H1 (cell line): ENCODE results near the gene SFXN2. TPM values are rescaled to one million over a fixed set of nuclear protein-coding genes. Genes with fewer than 3 reads are reported as not detected.

Experiments
- CTCF ChIA-PET: fragments of 300-600 bp; sonication (Branson Sonifier 250); formaldehyde crosslinking; loops from one replicate; lab custom pipeline; 2021; ENCODE audit not compliant: partially characterized antibody; lab: Charles Lee
- POLR2A ChIA-PET: fragments of 300-600 bp; sonication (Branson Sonifier 250); formaldehyde crosslinking; loops from one replicate; lab custom pipeline; 2021; ENCODE audit warnings: inconsistent platforms; ENCODE audit not compliant: partially characterized antibody; lab: Charles Lee
- DNase-seq, 2 experiments: peaks; one replicate each; pipeline versions ENCODE4 v3.0.0 to v3.0.0-alpha.2; 2010 to 2022; ENCODE audit warnings: low spot score in 2 of 2, low read depth in 1 of 2, mixed read lengths in 1 of 2
- FAIRE-seq: peaks from 2 replicates; lab custom pipeline; 2011; peaks lifted over from hg19 to GRCh38; lab: Jason Lieb, UNC
- H2AFZ ChIP-seq: 2 replicates; pipeline ENCODE4 v1.8.1; 2012; ENCODE audit warnings: low read length, inconsistent platforms
- H2AK5ac ChIP-seq: 2 replicates; pipeline ENCODE4 v1.6.1; 2013; ENCODE audit warnings: low read depth, low read length
- H2BK120ac ChIP-seq: replicated peaks from 2 replicates; pipeline ENCODE3; 2013; ENCODE audit warnings: low read depth, low read length, inconsistent platforms
- H2BK12ac ChIP-seq: 2 replicates; pipeline ENCODE4 v1.6.1; 2013; ENCODE audit warnings: low read depth, low read length
- H2BK15ac ChIP-seq: 2 replicates; pipeline ENCODE4 v1.6.1; 2013; ENCODE audit warnings: low read length
- H2BK20ac ChIP-seq: 2 replicates; pipeline ENCODE4 v1.6.1; 2013; ENCODE audit warnings: low read length
- H2BK5ac ChIP-seq: 2 replicates; pipeline ENCODE4 v1.6.1; 2013; ENCODE audit warnings: low read depth, low read length
- H3K14ac ChIP-seq: 2 replicates; pipeline ENCODE4 v1.6.1; 2013; ENCODE audit warnings: inconsistent platforms; ENCODE audit not compliant: insufficient read length
- H3K18ac ChIP-seq: 2 replicates; pipeline ENCODE4 v1.6.1; 2013; ENCODE audit warnings: low read length; ENCODE audit errors: extremely low read depth
- H3K23ac ChIP-seq: 2 replicates; pipeline ENCODE4 v1.6.1; 2013; ENCODE audit warnings: inconsistent platforms; ENCODE audit not compliant: insufficient read length
- H3K23me2 ChIP-seq: 2 replicates; pipeline ENCODE4 v1.6.1; 2013; ENCODE audit warnings: low read depth, low read length
- H3K27ac ChIP-seq: 2 replicates; pipeline ENCODE4 v1.6.1; 2011; ENCODE audit warnings: low read depth, low read length, inconsistent platforms
- H3K27me3 ChIP-seq, 4 experiments: replicated peaks in 1 of 4; 1 replicate in 1 of 4; 2 replicates in 3 of 4; pipeline versions ENCODE4 v1.6.1 to v1.8.1; 2011 to 2013; ENCODE audit warnings: low read length in 3 of 4, mild to moderate bottlenecking in 3 of 4, inconsistent platforms in 2 of 4, mixed read lengths in 2 of 4, moderate library complexity in 1 of 4; ENCODE audit not compliant: control insufficient read depth in 3 of 4, insufficient read depth in 3 of 4; ENCODE audit errors: extremely low read depth in 1 of 4
- H3K36me3 ChIP-seq, 4 experiments: 2 replicates each; pipeline versions ENCODE4 v1.6.1 to v1.8.1; 2011 to 2013; ENCODE audit warnings: mild to moderate bottlenecking in 4 of 4, low read length in 3 of 4, moderate library complexity in 2 of 4, control low read depth in 1 of 4, inconsistent platforms in 1 of 4; ENCODE audit not compliant: insufficient read depth in 4 of 4, control insufficient read depth in 2 of 4
- H3K4ac ChIP-seq: replicated peaks from 2 replicates; pipeline ENCODE3; 2013; ENCODE audit warnings: low read length, low read depth, mixed read lengths, inconsistent platforms; ENCODE audit not compliant: insufficient read length
- H3K4me1 ChIP-seq, 4 experiments: replicated peaks in 1 of 4; 1 replicate in 1 of 4; 2 replicates in 3 of 4; pipeline versions ENCODE4 v1.6.1 to v1.8.1; 2011 to 2013; ENCODE audit warnings: low read length in 3 of 4, inconsistent platforms in 2 of 4, mixed read lengths in 1 of 4; ENCODE audit not compliant: insufficient read depth in 4 of 4, control insufficient read depth in 3 of 4
- H3K4me2 ChIP-seq, 2 experiments: 2 replicates each; pipeline versions ENCODE4 v1.6.1 to v1.8.1; 2011 to 2013; ENCODE audit warnings: low read depth in 2 of 2, low read length in 2 of 2, control low read depth in 1 of 2, inconsistent platforms in 1 of 2, mild to moderate bottlenecking in 1 of 2; ENCODE audit not compliant: insufficient read depth in 1 of 2
- H3K4me3 ChIP-seq, 4 experiments: fragments of 200-600, 300-600 bp in 1 of 4; sonication (generic), shearing (Covaris generic), sonication (Bioruptor Twin) in 1 of 4; 2 replicates each; pipeline versions ENCODE4 v1.5.1 to v1.8.1; 2011 to 2016; ENCODE audit warnings: low read length in 4 of 4, low read depth in 3 of 4, control low read depth in 2 of 4, inconsistent platforms in 2 of 4, mild to moderate bottlenecking in 2 of 4, mixed read lengths in 1 of 4, moderate library complexity in 1 of 4; ENCODE audit not compliant: insufficient read depth in 2 of 4; ENCODE audit errors: extremely low read depth in 1 of 4
- H3K56ac ChIP-seq: replicated peaks from 2 replicates; pipeline ENCODE3; 2013; ENCODE audit warnings: low read depth, mild to moderate bottlenecking, mixed read lengths, low read length, inconsistent platforms; ENCODE audit not compliant: insufficient read length
- H3K79me1 ChIP-seq: 2 replicates; pipeline ENCODE4 v1.6.1; 2013; ENCODE audit warnings: low read depth, low read length, control low read depth
- H3K79me2 ChIP-seq, 2 experiments: 2 replicates each; pipeline versions ENCODE4 v1.6.1 to v1.8.1; 2012 to 2013; ENCODE audit warnings: low read length in 2 of 2, mild to moderate bottlenecking in 2 of 2, inconsistent platforms in 1 of 2; ENCODE audit not compliant: insufficient read depth in 2 of 2, control insufficient read depth in 1 of 2
- H3K9ac ChIP-seq, 4 experiments: replicated peaks in 1 of 4; 1 replicate in 1 of 4; 2 replicates in 3 of 4; pipeline versions ENCODE4 v1.6.1 to v1.8.1; 2011 to 2013; ENCODE audit warnings: low read depth in 3 of 4, low read length in 3 of 4, control low read depth in 2 of 4, mild to moderate bottlenecking in 2 of 4, moderate library complexity in 2 of 4, inconsistent platforms in 1 of 4; ENCODE audit errors: extremely low read depth in 1 of 4
- H3K9me3 ChIP-seq, 2 experiments: 2 replicates each; pipeline versions ENCODE4 v1.6.1 to v1.8.1; 2012 to 2013; ENCODE audit warnings: mild to moderate bottlenecking in 2 of 2, moderate library complexity in 2 of 2, control low read depth in 1 of 2, inconsistent platforms in 1 of 2, low read depth in 1 of 2, low read length in 1 of 2, mixed read lengths in 1 of 2; ENCODE audit not compliant: insufficient read depth in 2 of 2
- H4K20me1 ChIP-seq, 2 experiments: replicated peaks in 1 of 2; 2 replicates each; pipeline versions ENCODE3 to v1.8.1; 2011 to 2013; ENCODE audit warnings: inconsistent platforms in 2 of 2, low read length in 2 of 2, mild to moderate bottlenecking in 1 of 2; ENCODE audit not compliant: insufficient read depth in 2 of 2, control insufficient read depth in 1 of 2
- H4K5ac ChIP-seq: 2 replicates; pipeline ENCODE4 v1.6.1; 2013; ENCODE audit warnings: low read length, low read depth, mixed read lengths, inconsistent platforms; ENCODE audit not compliant: insufficient read length
- H4K8ac ChIP-seq: 2 replicates; pipeline ENCODE4 v1.8.0; 2013; ENCODE audit warnings: mild to moderate bottlenecking, moderate library complexity, low read length, inconsistent platforms; ENCODE audit not compliant: insufficient read depth; ENCODE audit errors: extremely low read depth
- H4K91ac ChIP-seq: replicated peaks from 2 replicates; pipeline ENCODE3; 2013; ENCODE audit warnings: low read length, mixed read lengths, inconsistent platforms; ENCODE audit not compliant: insufficient read length
- EZH2 ChIP-seq: fragments of 200-600 bp; sonication (generic); IDR thresholded peaks from 2 replicates; pipeline ENCODE4 v1.7.1; 2012; ENCODE audit warnings: low read depth, mild to moderate bottlenecking, moderate library complexity, low read length, inconsistent platforms; ENCODE audit not compliant: severe bottlenecking
- JUND ChIP-seq: IDR thresholded peaks from 2 replicates; pipeline ENCODE4 v1.6.1; 2011; ENCODE audit warnings: mild to moderate bottlenecking, improper control_type of control experiment, low read length
- SP4 ChIP-seq: IDR thresholded peaks from 2 replicates; pipeline ENCODE4 v1.6.1; 2012; ENCODE audit warnings: low read length, inconsistent platforms
- TAF1 ChIP-seq: IDR thresholded peaks from 2 replicates; pipeline ENCODE4 v1.6.1; 2011; ENCODE audit warnings: mild to moderate bottlenecking, low read depth, low read length
- TCF12 ChIP-seq: IDR thresholded peaks from 2 replicates; pipeline ENCODE4 v1.6.1; 2011; ENCODE audit warnings: low read depth, mild to moderate bottlenecking, low read length
- YY1 ChIP-seq: IDR thresholded peaks from 2 replicates; pipeline ENCODE4 v1.6.1; 2011; ENCODE audit warnings: low read depth, mild to moderate bottlenecking, low read length
- WGBS, 2 experiments: shearing (Covaris generic) in 1 of 2; methylation state at CpG; one replicate each; pipeline versions ENCODE4 v1.1.6 to v1.1.7; 2013 to 2015; ENCODE audit warnings: low lambda C conversion rate in 2 of 2, mixed read lengths in 2 of 2, inconsistent platforms in 1 of 2, low coverage in 1 of 2, missing lambda C conversion rate in 1 of 2; ENCODE audit not compliant: insufficient replicate concordance in 2 of 2, insufficient coverage in 1 of 2, insufficient read length in 1 of 2; ENCODE audit errors: extremely low coverage in 1 of 2, missing lambda C conversion rate in 1 of 2; 5-methylcytosine and 5-hydroxymethylcytosine counted together
- polyA plus RNA-seq, 7 experiments: library from polyadenylated mRNA; depleted of rRNA in 3 of 7; stranded (reverse) in 5 of 7; unstranded in 2 of 7; fragments of >200 nt in 5 of 7; fragments of 200-250 nt in 2 of 7; gene quantifications; 1 replicate in 5 of 7; 2 replicates in 1 of 7; 4 replicates in 1 of 7; pipeline versions ENCODE4 v1.2.1 to v1.2.3, GENCODE V29; 2011 to 2013; ENCODE audit warnings: missing spikeins in 2 of 7, mixed read lengths in 2 of 7
- total RNA-seq: library from RNA; stranded (reverse); fragmentation: NEBNext Ultra II Directional; extraction: Animal tissue kit (Norgen Biotek cat#: 25700); gene quantifications from 2 replicates; pipeline ENCODE4 v1.2.1, GENCODE V29; 2021

Gene SFXN2
- total and polyA plus RNA-seq, 2 of the 8 experiments (the other 6 are each of a cell fraction or from before 2014, with no cell fraction given) = 20.5 to 23.5 TPM

DNA sequence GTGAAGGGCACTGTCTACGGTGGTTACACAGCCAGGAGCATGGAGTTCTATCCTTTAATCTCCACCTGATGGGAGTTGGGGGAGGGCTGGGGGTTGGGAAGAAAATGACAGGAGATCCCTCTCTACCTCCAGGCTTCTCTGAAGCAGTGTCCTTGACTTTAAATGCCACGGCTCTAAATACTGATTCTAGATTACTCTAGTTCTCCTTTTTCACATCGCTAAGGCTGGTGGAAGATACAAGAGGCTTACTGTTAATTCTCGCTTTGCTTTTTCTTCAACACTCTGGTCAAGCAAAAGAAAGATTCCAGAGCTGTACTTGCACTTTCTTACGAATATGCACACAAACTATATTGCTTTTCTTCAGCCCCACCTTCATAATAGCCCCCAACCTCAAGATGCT, 30.7 kb upstream of the SFXN2 start:
- CTCF ChIA-PET = interaction anchor here (0.6 to 3.0 kb wide), 4 partner anchors 14 to 68 kb away, joined by 3 to 11 read pairs (median 6); no protein-coding TSS in a partner anchor

More for the DNA sequence above, 30.7 kb upstream of the SFXN2 start:
- H4K5ac ChIP-seq = no peak overlapping the region
- H3K9ac ChIP-seq = no peak overlapping the region
- H3K23ac ChIP-seq = no peak overlapping the region
- H2BK15ac ChIP-seq = no peak overlapping the region
- H2BK5ac ChIP-seq = no peak overlapping the region
- no peak overlapping the region for H4K91ac ChIP-seq
- H2BK120ac ChIP-seq = no peak overlapping the region
- H2AK5ac ChIP-seq = no peak overlapping the region
- H3K4me1 ChIP-seq = peaks cover 3 to 6% (median 4%) of the 10 kb centered on the region in 4 experiments; a peak in 6 of 7 replicates
- no peaks in the 10 kb centered on the region for H3K9me3 ChIP-seq
- H3K23me2 ChIP-seq = no peaks in the 10 kb centered on the region
- no peak overlapping the region for H3K4me2 ChIP-seq
- H3K56ac ChIP-seq = no peak overlapping the region
- no peak overlapping the region for H3K4ac ChIP-seq
- POLR2A ChIA-PET = no interaction called here
- H3K4me3 ChIP-seq = no peak overlapping the region
- FAIRE-seq = no peak
- H2BK12ac ChIP-seq = no peak overlapping the region
- TF ChIP-seq TAF1 (no peak), YY1 (no peak), TCF12 (no peak), SP4 (no peak), EZH2 (no peak), JUND (no peak)
- H3K14ac ChIP-seq = no peak overlapping the region
- H4K20me1 ChIP-seq = no peaks in the 10 kb centered on the region
- no peak overlapping the region for H3K18ac ChIP-seq
- no peak overlapping the region for H4K8ac ChIP-seq
- no peak overlapping the region for H3K27ac ChIP-seq
- H3K27me3 ChIP-seq = no peaks in the 10 kb centered on the region
- H3K79me2 ChIP-seq = no peaks in the 10 kb centered on the region
- H3K36me3 ChIP-seq = peaks cover 0 to 15% (median 5%) of the 10 kb centered on the region in 4 experiments; a peak in 4 of 8 replicates
- WGBS, 2 experiments = 88% methylated on average over 5 of the region's 5 CpGs; no CpG with 5 or more reads in 1 of the 2 experiments
- no peaks in the 10 kb centered on the region for H3K79me1 ChIP-seq
- no peak overlapping the region for H2AFZ ChIP-seq
- H2BK20ac ChIP-seq = no peak overlapping the region
- DNase-seq = no peak
